Cardiac fibroblast (primary cell): ENCODE data around the gene MIPOL1.
"Not testable (repeated sequence)": the region's sequence is repeated elsewhere in the genome, so short reads cannot be mapped to it uniquely, and the experiment has no call there.

Source experiments
- DNase-seq, 2 donors: peaks; one replicate each; pipeline versions ENCODE4 v3.0.0 to v3.0.0-alpha.2; 2010; ENCODE audit warnings: low read depth in 2 of 2
- H3K4me3 ChIP-seq, 2 donors: replicated peaks in 1 of 2; 1 replicate in 1 of 2; 2 replicates in 1 of 2; pipeline ENCODE4 v1.5.1; 2011; ENCODE audit warnings: low read depth in 2 of 2, low read length in 2 of 2, mild to moderate bottlenecking in 2 of 2, moderate library complexity in 1 of 2
- TF ChIP-seq, protein P1 (sequence below): IDR thresholded peaks from one replicate; pipeline ENCODE4 v1.5.1; 2011; ENCODE audit warnings: low read depth, mild to moderate bottlenecking, low read length, inconsistent platforms

MIPOL1 gene, protein sequence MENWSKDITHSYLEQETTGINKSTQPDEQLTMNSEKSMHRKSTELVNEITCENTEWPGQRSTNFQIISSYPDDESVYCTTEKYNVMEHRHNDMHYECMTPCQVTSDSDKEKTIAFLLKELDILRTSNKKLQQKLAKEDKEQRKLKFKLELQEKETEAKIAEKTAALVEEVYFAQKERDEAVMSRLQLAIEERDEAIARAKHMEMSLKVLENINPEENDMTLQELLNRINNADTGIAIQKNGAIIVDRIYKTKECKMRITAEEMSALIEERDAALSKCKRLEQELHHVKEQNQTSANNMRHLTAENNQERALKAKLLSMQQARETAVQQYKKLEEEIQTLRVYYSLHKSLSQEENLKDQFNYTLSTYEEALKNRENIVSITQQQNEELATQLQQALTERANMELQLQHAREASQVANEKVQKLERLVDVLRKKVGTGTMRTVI

DNA sequence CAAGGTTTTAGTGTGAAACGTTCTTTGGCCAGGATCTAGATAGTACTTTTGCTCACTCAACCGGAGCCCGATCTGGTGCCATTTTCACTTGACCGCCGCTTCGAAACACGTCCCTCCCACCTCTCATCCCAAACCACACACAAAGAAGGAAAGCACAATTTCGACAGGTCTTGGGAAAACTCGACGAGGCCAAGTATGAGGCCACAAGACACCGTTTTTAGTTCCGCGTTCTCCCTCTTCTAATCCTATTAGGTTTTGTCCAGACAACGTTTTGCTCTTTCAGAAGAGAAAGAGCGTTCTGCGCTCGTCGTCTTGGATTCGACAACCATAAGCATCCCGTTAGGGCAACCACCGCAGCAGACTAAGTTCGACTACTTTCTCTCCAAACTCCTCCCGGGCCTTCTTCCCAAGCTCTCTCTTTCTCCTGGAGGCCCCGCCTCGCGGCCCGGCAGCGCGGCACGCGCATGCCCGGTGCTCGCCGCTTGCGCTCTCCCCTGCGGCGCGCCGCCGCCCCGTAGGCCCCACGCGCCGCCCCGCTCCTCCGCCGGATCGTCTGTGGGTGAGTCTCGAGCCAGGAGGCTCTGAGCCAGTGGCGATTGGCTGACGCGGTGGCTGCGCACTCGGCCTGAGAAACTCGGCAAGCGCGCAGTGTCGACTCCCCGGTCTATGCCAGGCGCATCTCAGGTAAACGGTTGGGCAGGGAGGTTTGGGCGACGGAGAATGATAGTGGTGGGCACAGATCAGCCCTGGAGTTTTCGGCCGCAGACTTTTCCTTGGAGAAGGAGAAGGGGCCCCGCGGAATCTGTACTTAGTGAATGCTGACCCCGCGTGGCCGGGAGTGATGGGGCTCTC lies at the start of gene MIPOL1:
Gene MIPOL1, plus strand, starts transcription at position 517 of the 852 bp plus-strand sequence. CDS start 49,952 bp downstream, outside the sequence.
- DNase-seq: peak; percentile 86 to 90
- TF ChIP-seq, protein P1, sequence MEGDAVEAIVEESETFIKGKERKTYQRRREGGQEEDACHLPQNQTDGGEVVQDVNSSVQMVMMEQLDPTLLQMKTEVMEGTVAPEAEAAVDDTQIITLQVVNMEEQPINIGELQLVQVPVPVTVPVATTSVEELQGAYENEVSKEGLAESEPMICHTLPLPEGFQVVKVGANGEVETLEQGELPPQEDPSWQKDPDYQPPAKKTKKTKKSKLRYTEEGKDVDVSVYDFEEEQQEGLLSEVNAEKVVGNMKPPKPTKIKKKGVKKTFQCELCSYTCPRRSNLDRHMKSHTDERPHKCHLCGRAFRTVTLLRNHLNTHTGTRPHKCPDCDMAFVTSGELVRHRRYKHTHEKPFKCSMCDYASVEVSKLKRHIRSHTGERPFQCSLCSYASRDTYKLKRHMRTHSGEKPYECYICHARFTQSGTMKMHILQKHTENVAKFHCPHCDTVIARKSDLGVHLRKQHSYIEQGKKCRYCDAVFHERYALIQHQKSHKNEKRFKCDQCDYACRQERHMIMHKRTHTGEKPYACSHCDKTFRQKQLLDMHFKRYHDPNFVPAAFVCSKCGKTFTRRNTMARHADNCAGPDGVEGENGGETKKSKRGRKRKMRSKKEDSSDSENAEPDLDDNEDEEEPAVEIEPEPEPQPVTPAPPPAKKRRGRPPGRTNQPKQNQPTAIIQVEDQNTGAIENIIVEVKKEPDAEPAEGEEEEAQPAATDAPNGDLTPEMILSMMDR: peak; percentile 28
- peak within 1 kb of the TSS; percentile 69 to 78 for H3K4me3 ChIP-seq

DNA sequence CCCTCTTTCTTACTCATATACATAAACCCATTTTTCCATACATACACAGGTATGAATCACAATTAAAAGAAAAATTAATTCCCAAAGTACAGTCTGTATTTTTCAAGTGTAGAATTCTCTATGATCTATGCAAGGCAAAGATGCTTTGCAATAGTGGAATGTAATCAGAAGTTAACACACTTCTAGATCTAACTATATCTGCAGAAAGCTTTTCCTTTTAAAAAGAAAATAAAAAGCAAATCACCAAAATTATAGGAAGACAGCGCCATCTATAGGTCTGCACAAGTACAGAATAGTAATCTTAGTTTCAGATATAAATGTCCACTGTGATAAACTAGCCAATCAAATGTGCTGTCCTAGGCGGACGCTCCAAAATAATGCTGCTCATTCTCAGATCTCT lies 47.3 kb upstream of the MIPOL1 start:
- TF ChIP-seq, protein P1: peak; percentile 66
- H3K4me3 ChIP-seq: no peak overlapping the region
- peak; percentile 35 to 65 for DNase-seq

DNA sequence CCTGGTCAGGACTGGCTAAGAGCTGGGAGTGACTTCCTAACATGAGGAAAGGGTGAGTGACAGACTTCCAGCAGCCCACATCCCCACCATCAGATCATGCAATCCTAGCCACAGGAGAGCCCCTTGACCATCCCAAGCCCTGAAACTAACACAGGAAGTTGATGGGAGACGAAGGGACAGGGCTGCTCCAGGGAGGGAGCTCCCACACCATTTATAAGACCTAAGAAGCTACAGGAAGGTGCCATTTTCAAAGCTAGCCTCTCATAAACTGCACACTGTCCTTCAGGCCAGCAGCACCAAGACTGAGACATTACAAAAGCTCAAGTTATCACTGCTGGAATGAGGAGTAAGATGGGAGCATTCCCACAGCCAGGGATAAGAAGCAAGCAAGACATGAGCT lies 44.7 kb upstream of the MIPOL1 start:
- TF ChIP-seq, protein P1: no peak
- no peak for DNase-seq
- H3K4me3 ChIP-seq: no peak overlapping the region

DNA sequence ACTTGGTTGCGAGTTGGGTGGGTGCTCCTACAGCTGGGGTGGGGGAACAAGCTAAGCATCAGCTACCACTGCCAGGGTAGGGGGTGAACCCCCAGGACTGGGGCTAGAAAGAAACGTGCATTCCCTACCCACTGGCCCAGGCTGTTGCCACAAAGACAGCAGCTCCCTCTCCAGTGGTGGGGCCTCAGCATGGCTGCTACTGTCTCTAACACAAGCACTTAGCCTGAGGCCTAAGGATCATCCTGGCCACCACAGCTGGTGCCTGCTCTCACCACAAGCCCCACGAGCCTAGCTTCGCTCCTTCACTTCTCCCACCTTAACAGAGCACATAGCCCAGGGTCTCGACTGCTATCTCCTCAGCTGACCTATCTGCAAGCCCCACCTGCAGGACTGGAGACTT lies 44.3 kb upstream of the MIPOL1 start:
- DNase-seq: no peak

DNA sequence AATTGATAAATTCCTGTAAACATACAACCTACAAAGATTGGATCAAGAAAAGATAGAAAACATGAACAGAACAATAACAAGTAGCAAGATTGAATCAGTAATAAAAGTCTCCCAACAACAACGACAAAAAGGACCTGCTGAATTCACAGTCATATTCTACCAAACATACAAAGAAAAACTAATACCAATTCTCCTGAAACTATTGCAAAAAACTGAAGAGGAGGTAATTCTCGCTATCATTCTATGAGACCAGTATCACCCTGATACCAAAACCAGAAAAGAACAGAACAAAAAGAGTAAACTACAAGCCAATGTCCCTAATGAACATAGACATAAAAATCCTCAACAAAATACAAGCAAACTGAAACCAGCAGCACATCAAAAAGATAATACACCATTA lies 39.8 kb upstream of the MIPOL1 start:
- no peak overlapping the region for H3K4me3 ChIP-seq
- no peak for DNase-seq
- TF ChIP-seq, protein P1: no peak

More for the DNA sequence above, 44.3 kb upstream of the MIPOL1 start:
- H3K4me3 ChIP-seq: no peak overlapping the region
- TF ChIP-seq, protein P1: no peak

DNA sequence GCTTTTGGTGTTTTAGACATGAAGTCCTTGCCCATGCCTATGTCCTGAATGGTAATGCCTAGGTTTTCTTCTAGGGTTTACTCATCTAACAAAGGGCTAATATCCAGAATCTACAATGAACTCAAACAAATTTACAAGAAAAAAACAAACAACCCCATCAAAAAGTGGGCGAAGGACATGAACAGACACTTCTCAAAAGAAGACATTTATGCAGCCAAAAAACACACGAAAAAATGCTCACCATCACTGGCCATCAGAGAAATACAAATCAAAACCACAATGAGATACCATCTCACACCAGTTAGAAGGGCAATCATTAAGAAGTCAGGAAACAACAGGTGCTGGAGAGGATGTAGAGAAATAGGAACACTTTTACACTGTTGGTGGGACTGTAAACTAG lies 35.4 kb upstream of the MIPOL1 start:
- not testable (repeated sequence) for H3K4me3 ChIP-seq, DNase-seq

DNA sequence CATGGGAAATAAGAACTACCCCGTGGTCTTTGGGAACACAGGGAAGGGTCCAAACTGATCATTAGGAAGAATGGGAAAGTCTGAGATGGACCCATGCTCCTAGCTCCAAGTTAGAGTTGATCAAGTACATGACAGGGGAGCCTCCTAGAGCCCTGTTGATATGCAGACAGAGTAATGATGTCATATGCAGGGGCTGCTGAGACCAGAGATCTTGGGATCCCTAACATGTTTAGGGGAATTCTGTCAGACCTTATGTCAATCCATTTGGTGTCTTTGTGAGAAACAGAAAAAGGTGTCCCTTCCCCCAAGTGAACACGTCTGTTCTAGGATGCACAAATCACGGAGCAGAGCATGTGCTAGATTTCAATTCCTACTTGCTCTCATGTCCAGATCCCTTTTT lies 31.9 kb upstream of the MIPOL1 start:
- no peak for DNase-seq
- TF ChIP-seq, protein P1: no peak
- H3K4me3 ChIP-seq: no peak overlapping the region
